K562 (cell line): ENCODE results near the gene TLCD1. TPM values are rescaled to one million over a fixed set of nuclear protein-coding genes. Genes with fewer than 3 reads are reported as not detected.

Experiments used
- CBFA2T3 ChIP-seq: fragments of 450-650 bp; IDR thresholded peaks from 2 replicates; pipeline ENCODE4 v1.6.1; 2017
- CBX1 ChIP-seq: sonication (generic); IDR thresholded peaks from 2 replicates; pipeline ENCODE4 v1.6.1; 2016; ENCODE audit warnings: antibody characterized with exemption, low read depth, mild to moderate bottlenecking
- CEBPB ChIP-seq: fragments of 450-650 bp; IDR thresholded peaks from 2 replicates; pipeline ENCODE4 v1.6.1; 2016; ENCODE audit warnings: missing genetic modification characterization, missing compliant biosample characterization
- EP400 ChIP-seq: fragments of 450-650 bp; IDR thresholded peaks from 2 replicates; pipeline ENCODE4 v1.6.1; 2017; ENCODE audit warnings: antibody characterized with exemption, mild to moderate bottlenecking, moderate library complexity
- KAT2B ChIP-seq: IDR thresholded peaks from one replicate; pipeline ENCODE4 v1.6.1; 2012; ENCODE audit warnings: low read depth, mild to moderate bottlenecking, control low read depth, inconsistent platforms, low read length, moderate library complexity
- KAT8 ChIP-seq: fragments of 450-650 bp; IDR thresholded peaks from 2 replicates; pipeline ENCODE4 v1.6.1; 2016; ENCODE audit warnings: low read depth, mild to moderate bottlenecking
- MAFF ChIP-seq: IDR thresholded peaks from 2 replicates; pipeline ENCODE4 v1.6.1; 2012; ENCODE audit warnings: low read length, improper control_type of control experiment
- NR2C2 ChIP-seq, 2 experiments: fragments of 200-800 bp in 1 of 2; sonication (Bioruptor generic) in 1 of 2; sonication (generic) in 1 of 2; formaldehyde crosslinking in 1 of 2; IDR thresholded peaks; 2 replicates each; pipeline versions ENCODE4 v1.6.1 to v1.8.0; 2016 to 2022; ENCODE audit warnings: mild to moderate bottlenecking in 1 of 2, missing compliant biosample characterization in 1 of 2, missing genetic modification characterization in 1 of 2, missing genetic modification reagents in 1 of 2
- PCBP1 ChIP-seq: fragments of 200-400 bp; formaldehyde crosslinking; IDR thresholded peaks from 2 replicates; pipeline ENCODE4 v1.6.1; 2018; ENCODE audit warnings: mild to moderate bottlenecking, low read depth, low read length; ENCODE audit not compliant: poor library complexity, severe bottlenecking
- PHF20 ChIP-seq: fragments of 450-650 bp; IDR thresholded peaks from 2 replicates; pipeline ENCODE4 v1.6.1; 2018; ENCODE audit not compliant: partially characterized antibody
- PHF8 ChIP-seq: fragments of 200-600 bp; sonication (generic); IDR thresholded peaks from 2 replicates; pipeline ENCODE4 v1.6.1; 2012; ENCODE audit warnings: mixed run types, mild to moderate bottlenecking, inconsistent platforms, low read length, moderate library complexity, borderline replicate concordance
- PHTF2 ChIP-seq: fragments of 250-450 bp; sonication (Bioruptor Pico); IDR thresholded peaks from 2 replicates; pipeline ENCODE4 v1.5.0; 2021; ENCODE audit warnings: mild to moderate bottlenecking
- PPARD ChIP-seq: fragments of 250-450 bp; sonication (Bioruptor Pico); IDR thresholded peaks from 2 replicates; pipeline ENCODE4 v1.8.0; 2022; ENCODE audit warnings: inconsistent platforms, mild to moderate bottlenecking, moderate library complexity
- RAD51 ChIP-seq: fragments of 450-650 bp; IDR thresholded peaks from 2 replicates; pipeline ENCODE4 v1.7.1; 2016; ENCODE audit warnings: low read depth, mild to moderate bottlenecking, borderline replicate concordance
- RBM25 ChIP-seq: fragments of 200-400 bp; formaldehyde crosslinking; IDR thresholded peaks from 2 replicates; pipeline ENCODE4 v1.6.1; 2018; ENCODE audit warnings: low read length, low read depth, moderate library complexity; ENCODE audit not compliant: severe bottlenecking
- SAP30 ChIP-seq: fragments of 200-600 bp; sonication (generic); IDR thresholded peaks from 2 replicates; pipeline ENCODE4 v1.6.1; 2012; ENCODE audit warnings: borderline replicate concordance, low read depth, mild to moderate bottlenecking, moderate library complexity, low read length, control low read depth, inconsistent platforms; ENCODE audit not compliant: insufficient read depth, poor library complexity, severe bottlenecking
- SRSF1 ChIP-seq: fragments of 200-400 bp; formaldehyde crosslinking; IDR thresholded peaks from 2 replicates; pipeline ENCODE4 v1.6.1; 2017; ENCODE audit warnings: mild to moderate bottlenecking, low read depth, low read length, moderate library complexity
- U2AF1 ChIP-seq: fragments of 200-400 bp; formaldehyde crosslinking; optimal IDR thresholded peaks from 2 replicates; pipeline ENCODE3; 2017; ENCODE audit warnings: mild to moderate bottlenecking, low read depth, low read length, moderate library complexity
- ZNF12 ChIP-seq: sonication (generic); formaldehyde crosslinking; IDR thresholded peaks from 2 replicates; pipeline ENCODE4 v1.4.0; 2020; ENCODE audit warnings: mild to moderate bottlenecking, missing genetic modification reagents
- polyA plus RNA-seq, 8 experiments: library from polyadenylated mRNA; depleted of rRNA in 4 of 8; stranded (reverse) in 5 of 8; unstranded in 3 of 8; fragments of >200 nt; fragmentation: Nextera tagmentation in 2 of 8; fragmentation: Illumina TruSeq in 1 of 8; extraction: Ambion mirVana in 2 of 8; extraction: Trizol in 1 of 8; gene quantifications; 2 replicates each; pipeline versions ENCODE4 v1.2.1 to v1.2.3, GENCODE V29; 2011 to 2014; ENCODE audit warnings: inconsistent platforms in 1 of 8, missing spikeins in 1 of 8
- total RNA-seq, 7 experiments: library from RNA; depleted of rRNA in 6 of 7; stranded (reverse); fragments of >200 nt in 6 of 7; fragmentation: Illumina TruSeq in 2 of 7; extraction: Trizol in 2 of 7; gene quantifications; 2 replicates each; pipeline versions ENCODE4 v1.2.1 to v1.2.3, GENCODE V29; 2011 to 2021; ENCODE audit warnings: low replicate concordance in 1 of 7
- TF ChIP-seq, protein P1 (sequence below): fragments of 450-650 bp; IDR thresholded peaks from 2 replicates; pipeline ENCODE4 v1.6.1; 2018; ENCODE audit not compliant: partially characterized antibody
- TF ChIP-seq, protein P2 (sequence below): IDR thresholded peaks from 2 replicates; pipeline ENCODE4 v1.6.1; 2016; ENCODE audit warnings: missing genetic modification characterization, missing compliant biosample characterization

TLCD1 gene
- total and polyA plus RNA-seq, 9 of the 15 experiments (the other 6 are each of a cell fraction or from before 2014, with no cell fraction given): 6.8 to 37.7 (median 21.7) TPM

DNA sequence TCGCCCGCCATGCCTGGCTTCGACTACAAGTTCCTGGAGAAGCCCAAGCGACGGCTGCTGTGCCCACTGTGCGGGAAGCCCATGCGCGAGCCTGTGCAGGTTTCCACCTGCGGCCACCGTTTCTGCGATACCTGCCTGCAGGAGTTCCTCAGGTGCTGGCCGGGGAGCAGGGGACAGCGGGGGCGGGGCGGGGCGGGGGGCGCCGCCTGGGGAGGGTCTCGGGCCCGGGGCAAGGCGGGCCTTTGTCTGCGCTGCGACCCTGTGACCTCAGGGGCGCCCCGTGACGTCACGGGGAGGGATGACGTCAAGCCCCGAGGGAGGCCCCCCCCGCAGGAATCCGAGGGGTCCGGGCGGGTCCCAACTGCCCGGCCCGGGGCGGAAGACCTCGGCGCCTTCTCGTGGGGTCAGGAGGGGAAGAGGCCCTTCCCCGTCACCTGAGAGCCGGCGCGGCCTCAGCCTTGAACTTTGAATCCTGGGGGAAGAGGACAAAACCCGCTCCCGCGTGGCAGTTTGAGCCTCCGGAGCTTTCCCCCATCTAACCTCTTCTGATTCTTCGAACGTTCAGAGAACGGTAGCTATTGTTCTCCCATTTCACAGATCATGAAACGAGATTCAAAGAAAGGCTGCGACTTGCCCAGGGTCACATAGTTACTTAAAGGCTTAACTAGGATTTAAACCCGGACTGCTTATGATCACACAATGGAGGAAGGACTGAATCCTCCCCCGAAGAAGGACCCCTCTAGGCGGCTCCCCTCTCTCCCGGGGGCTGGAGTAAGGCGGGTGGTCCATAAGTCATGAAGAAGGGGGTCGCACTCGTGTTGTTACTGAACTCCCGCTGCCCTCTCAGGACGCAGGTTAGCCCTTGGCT, 18.3 kb upstream of the TLCD1 start (continued):
- TF ChIP-seq, protein P1, sequence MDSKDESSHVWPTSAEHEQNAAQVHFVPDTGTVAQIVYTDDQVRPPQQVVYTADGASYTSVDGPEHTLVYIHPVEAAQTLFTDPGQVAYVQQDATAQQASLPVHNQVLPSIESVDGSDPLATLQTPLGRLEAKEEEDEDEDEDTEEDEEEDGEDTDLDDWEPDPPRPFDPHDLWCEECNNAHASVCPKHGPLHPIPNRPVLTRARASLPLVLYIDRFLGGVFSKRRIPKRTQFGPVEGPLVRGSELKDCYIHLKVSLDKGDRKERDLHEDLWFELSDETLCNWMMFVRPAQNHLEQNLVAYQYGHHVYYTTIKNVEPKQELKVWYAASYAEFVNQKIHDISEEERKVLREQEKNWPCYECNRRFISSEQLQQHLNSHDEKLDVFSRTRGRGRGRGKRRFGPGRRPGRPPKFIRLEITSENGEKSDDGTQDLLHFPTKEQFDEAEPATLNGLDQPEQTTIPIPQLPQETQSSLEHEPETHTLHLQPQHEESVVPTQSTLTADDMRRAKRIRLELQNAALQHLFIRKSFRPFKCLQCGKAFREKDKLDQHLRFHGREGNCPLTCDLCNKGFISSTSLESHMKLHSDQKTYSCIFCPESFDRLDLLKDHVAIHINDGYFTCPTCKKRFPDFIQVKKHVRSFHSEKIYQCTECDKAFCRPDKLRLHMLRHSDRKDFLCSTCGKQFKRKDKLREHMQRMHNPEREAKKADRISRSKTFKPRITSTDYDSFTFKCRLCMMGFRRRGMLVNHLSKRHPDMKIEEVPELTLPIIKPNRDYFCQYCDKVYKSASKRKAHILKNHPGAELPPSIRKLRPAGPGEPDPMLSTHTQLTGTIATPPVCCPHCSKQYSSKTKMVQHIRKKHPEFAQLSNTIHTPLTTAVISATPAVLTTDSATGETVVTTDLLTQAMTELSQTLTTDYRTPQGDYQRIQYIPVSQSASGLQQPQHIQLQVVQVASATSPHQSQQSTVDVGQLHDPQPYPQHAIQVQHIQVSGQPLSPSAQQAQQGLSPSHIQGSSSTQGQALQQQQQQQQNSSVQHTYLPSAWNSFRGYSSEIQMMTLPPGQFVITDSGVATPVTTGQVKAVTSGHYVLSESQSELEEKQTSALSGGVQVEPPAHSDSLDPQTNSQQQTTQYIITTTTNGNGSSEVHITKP: no peak
- TF ChIP-seq PCBP1 (no peak), CBX1 (peak; percentile 2; the same call in 1 of the 2 replicates), SAP30 (no peak), KAT2B (no peak), CBFA2T3 (no peak), EP400 (no peak; the same call in 1 of the 2 replicates), PHTF2 (CRISPR knock-in tag) (no peak), RBM25 (no peak), KAT8 (no peak), SRSF1 (no peak), CEBPB (tag) (no peak), PHF8 (peak; percentile 80), RAD51 (no peak), MAFF (no peak), ZNF12 (no peak), PHF20 (no peak), PPARD (no peak), NR2C2 (CRISPR knock-in tag; IDR thresholded peaks at IDR 0.05) (0 out of 2 replicates have a peak, but pooled peaks have one; percentile 53), NR2C2 (tag; IDR thresholded peaks at IDR 0.05) (peak; percentile 94), U2AF1 (no peak)
- TF ChIP-seq, protein P2, sequence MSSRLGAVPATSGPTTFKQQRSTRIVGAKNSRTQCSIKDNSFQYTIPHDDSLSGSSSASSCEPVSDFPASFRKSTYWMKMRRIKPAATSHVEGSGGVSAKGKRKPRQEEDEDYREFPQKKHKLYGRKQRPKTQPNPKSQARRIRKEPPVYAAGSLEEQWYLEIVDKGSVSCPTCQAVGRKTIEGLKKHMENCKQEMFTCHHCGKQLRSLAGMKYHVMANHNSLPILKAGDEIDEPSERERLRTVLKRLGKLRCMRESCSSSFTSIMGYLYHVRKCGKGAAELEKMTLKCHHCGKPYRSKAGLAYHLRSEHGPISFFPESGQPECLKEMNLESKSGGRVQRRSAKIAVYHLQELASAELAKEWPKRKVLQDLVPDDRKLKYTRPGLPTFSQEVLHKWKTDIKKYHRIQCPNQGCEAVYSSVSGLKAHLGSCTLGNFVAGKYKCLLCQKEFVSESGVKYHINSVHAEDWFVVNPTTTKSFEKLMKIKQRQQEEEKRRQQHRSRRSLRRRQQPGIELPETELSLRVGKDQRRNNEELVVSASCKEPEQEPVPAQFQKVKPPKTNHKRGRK (tag): no peak
